Thoracic aorta (tissue), 2 donors: ENCODE data around the gene NTRK3. TPM values are rescaled to one million over a fixed set of nuclear protein-coding genes. Genes with fewer than 3 reads are reported as not detected.

Experiments
- ATAC-seq: fragments of 150-250 bp; one replicate; pipeline ENCODE4 v1.8.0; 2017; ENCODE audit warnings: low read depth; ENCODE audit not compliant: insufficient number of reproducible peaks, low FRiP score
- DNase-seq: peaks from one replicate; pipeline ENCODE4 v3.0.0-alpha.2; 2020; ENCODE audit warnings: low spot score
- H3K27ac ChIP-seq, 2 donors: fragments of 200-600 bp; sonication (generic); 1 replicate in 1 of 2; 2 replicates in 1 of 2; pipeline ENCODE4 v1.5.1; 2016; ENCODE audit warnings: mild to moderate bottlenecking in 2 of 2, moderate library complexity in 2 of 2
- H3K27me3 ChIP-seq: fragments of 200-600 bp; sonication (generic); replicated peaks from 2 replicates; pipeline ENCODE4 v1.6.0; 2016; ENCODE audit warnings: mild to moderate bottlenecking; ENCODE audit not compliant: insufficient read depth
- H3K36me3 ChIP-seq: fragments of 200-600 bp; sonication (generic); one replicate; pipeline ENCODE4 v1.5.1; 2016
- H3K4me1 ChIP-seq, 2 donors: fragments of 200-600 bp; sonication (generic); 1 replicate in 1 of 2; 2 replicates in 1 of 2; pipeline versions ENCODE4 v1.5.1 to v1.6.0; 2016; ENCODE audit warnings: low read depth in 2 of 2, mild to moderate bottlenecking in 1 of 2; ENCODE audit not compliant: control insufficient read depth in 1 of 2
- H3K4me3 ChIP-seq: fragments of 200-600 bp; sonication (generic); 2 replicates; pipeline ENCODE4 v1.5.1; 2016; ENCODE audit warnings: mild to moderate bottlenecking
- H3K9me3 ChIP-seq: fragments of 200-600 bp; sonication (generic); 2 replicates; pipeline ENCODE4 v1.5.1; 2016
- total RNA-seq, 2 donors: library from RNA; depleted of rRNA; stranded (reverse); fragments of >200 nt; gene quantifications; one replicate each; pipeline versions ENCODE4 v1.1.0 to v1.2.3, GENCODE V29; 2016
- TF ChIP-seq, protein P1 (sequence below): fragments of 200-600 bp; sonication (generic); IDR thresholded peaks from one replicate; pipeline ENCODE4 v1.5.1; 2019; ENCODE audit warnings: antibody characterized with exemption

Gene NTRK3
- total RNA-seq, 2 donors from 2014 or later, result 84.9 to 87.3 TPM

DNA sequence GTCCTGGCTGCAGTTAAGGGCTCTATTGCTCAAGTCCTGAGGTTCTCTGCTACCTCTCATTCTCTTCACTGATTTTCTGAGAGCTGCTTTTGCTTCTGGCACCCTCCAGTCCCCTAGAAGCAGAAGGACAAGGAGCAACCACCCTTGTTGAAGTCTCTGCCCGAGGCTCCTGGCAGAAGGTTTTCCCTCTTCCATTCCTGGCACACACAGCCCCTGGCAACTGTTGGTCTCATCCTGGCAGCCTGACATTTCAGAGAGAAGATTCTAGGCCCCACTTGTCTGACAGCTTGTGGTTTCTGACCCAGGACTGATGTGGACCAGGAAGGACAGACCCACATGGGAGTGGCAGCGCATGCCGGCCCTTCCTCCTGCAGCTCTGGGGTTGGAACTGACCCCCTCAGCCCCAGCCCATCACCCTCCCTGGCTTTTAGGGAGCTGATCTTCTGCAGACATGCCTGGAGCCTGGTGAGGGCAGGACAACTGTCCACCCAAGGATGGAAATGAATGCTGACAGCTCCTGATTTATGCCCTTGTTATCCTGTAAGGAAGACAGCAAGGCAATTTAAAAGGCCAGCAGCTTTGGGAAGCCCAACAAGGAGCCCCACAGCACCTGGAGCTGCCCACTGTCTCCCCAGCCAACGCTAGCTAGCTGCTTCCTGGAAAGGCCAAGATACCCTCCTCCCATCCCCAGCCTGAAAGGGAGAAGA is 13.0 kb upstream of the NTRK3 start:
- ATAC-seq (no peak), DNase-seq (no peak)
- H3K27ac ChIP-seq, result no peak overlapping the region
- peaks cover 0 to 7% of the 10 kb centered on the region in 2 donors for H3K4me1 ChIP-seq
- TF ChIP-seq, protein P1, sequence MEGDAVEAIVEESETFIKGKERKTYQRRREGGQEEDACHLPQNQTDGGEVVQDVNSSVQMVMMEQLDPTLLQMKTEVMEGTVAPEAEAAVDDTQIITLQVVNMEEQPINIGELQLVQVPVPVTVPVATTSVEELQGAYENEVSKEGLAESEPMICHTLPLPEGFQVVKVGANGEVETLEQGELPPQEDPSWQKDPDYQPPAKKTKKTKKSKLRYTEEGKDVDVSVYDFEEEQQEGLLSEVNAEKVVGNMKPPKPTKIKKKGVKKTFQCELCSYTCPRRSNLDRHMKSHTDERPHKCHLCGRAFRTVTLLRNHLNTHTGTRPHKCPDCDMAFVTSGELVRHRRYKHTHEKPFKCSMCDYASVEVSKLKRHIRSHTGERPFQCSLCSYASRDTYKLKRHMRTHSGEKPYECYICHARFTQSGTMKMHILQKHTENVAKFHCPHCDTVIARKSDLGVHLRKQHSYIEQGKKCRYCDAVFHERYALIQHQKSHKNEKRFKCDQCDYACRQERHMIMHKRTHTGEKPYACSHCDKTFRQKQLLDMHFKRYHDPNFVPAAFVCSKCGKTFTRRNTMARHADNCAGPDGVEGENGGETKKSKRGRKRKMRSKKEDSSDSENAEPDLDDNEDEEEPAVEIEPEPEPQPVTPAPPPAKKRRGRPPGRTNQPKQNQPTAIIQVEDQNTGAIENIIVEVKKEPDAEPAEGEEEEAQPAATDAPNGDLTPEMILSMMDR, result no peak
- no peaks in the 10 kb centered on the region for H3K27me3 ChIP-seq
- no peaks in the 10 kb centered on the region for H3K9me3 ChIP-seq
- no peak overlapping the region for H3K4me3 ChIP-seq
- no peaks in the 10 kb centered on the region for H3K36me3 ChIP-seq

DNA sequence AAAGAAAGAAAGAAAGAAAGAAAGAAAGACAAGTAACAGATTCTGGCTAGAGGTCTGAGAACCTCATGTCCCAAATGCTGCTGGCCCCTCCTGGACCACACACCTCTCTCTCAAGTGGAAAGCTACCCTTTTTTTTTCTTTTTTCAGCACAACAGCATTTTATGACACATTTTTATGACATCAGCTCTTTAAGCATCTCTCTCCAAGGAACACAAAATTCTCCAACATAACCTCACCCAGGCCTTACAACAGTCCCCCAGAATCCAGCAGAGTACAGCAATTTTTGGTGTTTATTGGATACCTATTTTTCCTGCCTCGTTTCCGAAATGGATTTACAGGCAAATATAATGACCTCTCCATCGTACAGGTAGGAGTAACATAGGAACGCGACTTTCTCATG is 11.2 kb upstream of the NTRK3 start:
- DNase-seq, result no peak
- H3K36me3 ChIP-seq, result no peaks in the 10 kb centered on the region
- H3K9me3 ChIP-seq, result no peaks in the 10 kb centered on the region
- ATAC-seq, result peak; percentile 54
- H3K4me1 ChIP-seq, result peaks cover 0 to 7% of the 10 kb centered on the region in 2 donors
- no peak overlapping the region for H3K27ac ChIP-seq
- no peak overlapping the region for H3K4me3 ChIP-seq
- TF ChIP-seq, protein P1, result no peak
- no peaks in the 10 kb centered on the region for H3K27me3 ChIP-seq

DNA sequence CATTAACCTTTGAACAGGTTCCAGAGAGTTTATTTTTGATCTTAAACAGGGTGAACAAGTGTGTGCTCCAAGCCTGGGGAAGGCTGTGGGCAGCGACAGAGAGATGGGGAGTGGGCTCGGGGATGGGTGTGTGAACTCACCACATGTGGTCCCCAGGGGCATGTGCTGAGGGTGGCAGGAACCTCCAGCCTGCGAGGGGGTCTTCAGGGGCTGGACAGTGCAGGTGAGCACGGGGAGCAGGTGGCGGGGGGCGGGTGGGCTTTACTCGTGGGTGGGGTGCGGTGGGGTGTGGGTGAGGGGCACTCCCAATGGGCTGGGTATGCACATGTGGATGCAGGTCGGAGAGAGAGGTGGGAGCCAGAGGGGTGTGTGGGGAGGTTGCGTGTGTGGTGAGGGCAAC is 9.6 kb upstream of the NTRK3 start:
- no peaks in the 10 kb centered on the region for H3K9me3 ChIP-seq
- H3K36me3 ChIP-seq, result no peaks in the 10 kb centered on the region
- no peak overlapping the region for H3K4me3 ChIP-seq
- no peak for ATAC-seq
- H3K27me3 ChIP-seq, result no peaks in the 10 kb centered on the region
- H3K4me1 ChIP-seq, result peaks cover 0 to 7% of the 10 kb centered on the region in 2 donors
- no peak for DNase-seq
- no peak overlapping the region for H3K27ac ChIP-seq
- TF ChIP-seq, protein P1, result no peak

DNA sequence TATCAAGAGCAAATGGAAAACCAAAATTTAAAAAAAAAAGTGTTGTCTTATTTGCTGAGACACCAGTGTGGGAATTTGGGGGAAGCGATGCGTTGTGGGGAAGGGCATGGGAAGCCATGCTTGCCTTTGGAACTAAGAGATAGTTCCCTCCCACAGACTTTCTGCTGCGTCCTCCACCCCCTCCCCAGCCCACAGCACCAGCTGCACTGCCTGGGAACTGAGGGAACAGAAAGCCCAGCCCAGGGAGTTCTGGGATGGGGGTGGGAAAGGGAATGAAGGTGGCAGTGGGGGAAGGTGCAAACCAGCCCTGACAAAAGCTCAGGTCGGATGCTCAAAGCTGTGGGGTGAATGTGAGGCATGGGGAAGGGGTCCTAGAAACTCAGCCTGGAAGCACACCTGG is 8.1 kb upstream of the NTRK3 start:
- DNase-seq (no peak), ATAC-seq (no peak)
- Histone ChIP-seq H3K36me3 (no peaks in the 10 kb centered on the region), H3K27ac (no peak overlapping the region), H3K9me3 (no peaks in the 10 kb centered on the region), H3K4me3 (no peak overlapping the region), H3K4me1 (peaks cover 0 to 7% of the 10 kb centered on the region in 2 donors), H3K27me3 (no peaks in the 10 kb centered on the region)
- TF ChIP-seq, protein P1, result no peak

DNA sequence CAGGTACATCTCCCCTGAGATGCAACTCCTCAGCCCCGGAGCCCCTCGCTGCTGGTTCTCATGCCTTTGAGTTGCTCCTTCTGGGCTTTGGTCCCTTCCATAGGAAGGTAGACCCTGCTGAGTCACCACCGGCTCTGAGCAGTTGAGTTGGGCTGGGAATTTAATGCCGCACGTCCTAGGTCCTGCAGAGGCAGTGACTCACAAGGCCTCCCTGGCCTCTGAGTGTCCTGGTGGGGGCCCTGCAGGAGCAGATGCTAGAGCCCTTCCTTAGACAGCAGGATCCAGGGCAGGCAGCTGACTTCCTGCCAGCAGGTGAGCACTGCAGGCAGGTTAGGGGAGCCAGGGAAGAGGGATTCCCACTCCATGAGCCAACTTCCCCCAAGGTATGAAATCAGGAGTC is 5.5 kb upstream of the NTRK3 start:
- Histone ChIP-seq H3K4me3 (no peak overlapping the region), H3K36me3 (no peaks in the 10 kb centered on the region), H3K27me3 (no peaks in the 10 kb centered on the region), H3K27ac (no peak overlapping the region), H3K4me1 (peaks cover 0 to 13% of the 10 kb centered on the region in 2 donors), H3K9me3 (no peaks in the 10 kb centered on the region)
- TF ChIP-seq, protein P1, result no peak
- ATAC-seq (no peak), DNase-seq (no peak)
